Thoracic aorta endothelial cell (primary cell): Measurements from ENCODE around the gene NCLN. TPM values are rescaled to one million over a fixed set of nuclear protein-coding genes. Genes with fewer than 3 reads are reported as not detected.

ENCODE experiments used
- total RNA-seq: library from RNA; depleted of rRNA; stranded (reverse); fragments of >200 nt; gene quantifications from 2 replicates; pipeline ENCODE4 v1.2.3, GENCODE V29; 2012

The NCLN gene
- 44.0 and 68.3 TPM in 2 replicates for total RNA-seq

GRCh38 chr19:3185461-3186159, at the start of gene NCLN:
NCLN (plus strand) TSS chr19:3185930; CDS start chr19:3186031, 101 bp downstream.

GRCh38 chr19:3135961-3136683, 49.6 kb upstream of the NCLN start, which contains the start of gene GNA15:
GNA15 (plus strand) TSS chr19:3136033; CDS start chr19:3136451, 418 bp downstream.

GRCh38 chr19:3178377-3178972, 7.3 kb upstream of the NCLN start, which contains the start of gene S1PR4:
S1PR4 (plus strand) TSS chr19:3178769; CDS start chr19:3178793, 24 bp downstream.

GRCh38 chr19:3224346-3225168, 38.8 kb downstream of the NCLN start, which contains the start of gene CELF5:
CELF5 (plus strand) TSS chr19:3224661; CDS start chr19:3224740, 79 bp downstream.

Other genes starting within 250 kb of the NCLN start
- gene ZNF77, start 241.0 kb upstream of the NCLN start, total RNA-seq, result 5.0 and 5.6 TPM in 2 replicates
- 0.93 and 1.6 TPM in 2 replicates for gene TLE6, start 208.4 kb upstream of the NCLN start, total RNA-seq
- 12.3 and 13.7 TPM in 2 replicates for gene TLE2, start 156.7 kb upstream of the NCLN start, total RNA-seq
- gene TLE5, start 123.4 kb upstream of the NCLN start, total RNA-seq, result 146 and 209 TPM in 2 replicates
- 77.7 and 86.6 TPM in 2 replicates for gene GNA11, start 91.6 kb upstream of the NCLN start, total RNA-seq
- 0.07 and 0.13 TPM in 2 replicates for gene GNA15, start 49.9 kb upstream of the NCLN start, total RNA-seq
- gene S1PR4, start 7.2 kb upstream of the NCLN start, total RNA-seq, result 0.27 and 1.4 TPM in 2 replicates
- gene CELF5, start 38.7 kb downstream of the NCLN start, total RNA-seq, result 0.14 TPM in 1 of 2 replicates, not detected in the other
- 55.2 and 83.0 TPM in 2 replicates for gene NFIC, start 180.7 kb downstream of the NCLN start, total RNA-seq